ENCODE measurements around the gene MSI1. TPM values are rescaled to one million over a fixed set of nuclear protein-coding genes. Genes with fewer than 3 reads are reported as not detected.

Gene MSI1
- total RNA-seq, 2 experiments from 2014 or later = not detected

DNA sequence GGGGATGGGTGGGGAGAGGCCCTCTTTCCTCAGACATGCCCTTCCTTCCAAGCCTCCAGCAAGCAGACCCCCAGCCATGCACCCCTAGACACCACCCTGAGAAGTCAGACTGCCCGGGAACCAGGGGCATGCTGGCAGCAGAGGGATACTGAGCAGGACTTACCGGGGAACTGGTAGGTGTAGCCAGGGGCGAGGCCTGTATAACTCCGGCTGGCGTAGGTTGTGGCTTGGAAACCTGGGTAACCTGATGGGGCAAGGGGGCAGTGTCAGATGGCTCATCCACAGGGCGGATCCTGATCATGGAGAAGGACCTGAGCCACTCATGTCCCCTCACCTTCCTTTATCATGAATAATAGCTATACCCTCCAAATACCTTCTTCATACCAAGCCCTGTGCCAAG is 15.8 kb downstream of the MSI1 start:
- POLR2A ChIA-PET = no interaction called here
- intact Hi-C loops (cut with micrococcal nuclease; ENCODE audit: unreplicated experiment) = no loop called here
- no peak for DNase-seq (ENCODE audit: low spot score)
- Histone ChIP-seq H3K4me2 (ENCODE audit: low read length) (no peak overlapping the region), H3K36me3 (ENCODE audit: insufficient read depth, low read length) (no peaks in the 10 kb centered on the region), H3K9me2 (ENCODE audit: insufficient read depth, low read length) (no peaks in the 10 kb centered on the region), H2AFZ (ENCODE audit: low read length) (no peak overlapping the region), H3K4me1 (ENCODE audit: insufficient read depth, low read length, poor library complexity, severe bottlenecking) (no peaks in the 10 kb centered on the region), H3K4me3 (ENCODE audit: low read depth, low read length, poor library complexity, severe bottlenecking) (no peak overlapping the region), H3K9me3 (ENCODE audit: low read length) (no peaks in the 10 kb centered on the region), H4K20me1 (ENCODE audit: insufficient read depth, low read length) (no peaks in the 10 kb centered on the region), H3K79me2 (ENCODE audit: insufficient read depth, low read depth, low read length) (no peaks in the 10 kb centered on the region), H3K27ac (ENCODE audit: low read depth, low read length, poor library complexity, severe bottlenecking) (no peak overlapping the region)
- BruUV-seq (replicated peaks) = no TSS peak
- CTCF ChIA-PET (ENCODE audit: unreplicated experiment) = no interaction called here
- no peak for TF ChIP-seq EZH2phosphoT487 (IDR thresholded peaks at IDR 0.05; ENCODE audit: borderline replicate concordance, low read depth, low read length)
- TF ChIP-seq, protein P1, sequence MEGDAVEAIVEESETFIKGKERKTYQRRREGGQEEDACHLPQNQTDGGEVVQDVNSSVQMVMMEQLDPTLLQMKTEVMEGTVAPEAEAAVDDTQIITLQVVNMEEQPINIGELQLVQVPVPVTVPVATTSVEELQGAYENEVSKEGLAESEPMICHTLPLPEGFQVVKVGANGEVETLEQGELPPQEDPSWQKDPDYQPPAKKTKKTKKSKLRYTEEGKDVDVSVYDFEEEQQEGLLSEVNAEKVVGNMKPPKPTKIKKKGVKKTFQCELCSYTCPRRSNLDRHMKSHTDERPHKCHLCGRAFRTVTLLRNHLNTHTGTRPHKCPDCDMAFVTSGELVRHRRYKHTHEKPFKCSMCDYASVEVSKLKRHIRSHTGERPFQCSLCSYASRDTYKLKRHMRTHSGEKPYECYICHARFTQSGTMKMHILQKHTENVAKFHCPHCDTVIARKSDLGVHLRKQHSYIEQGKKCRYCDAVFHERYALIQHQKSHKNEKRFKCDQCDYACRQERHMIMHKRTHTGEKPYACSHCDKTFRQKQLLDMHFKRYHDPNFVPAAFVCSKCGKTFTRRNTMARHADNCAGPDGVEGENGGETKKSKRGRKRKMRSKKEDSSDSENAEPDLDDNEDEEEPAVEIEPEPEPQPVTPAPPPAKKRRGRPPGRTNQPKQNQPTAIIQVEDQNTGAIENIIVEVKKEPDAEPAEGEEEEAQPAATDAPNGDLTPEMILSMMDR (conservative IDR thresholded peaks at IDR 0.05; ENCODE audit: low read length) = no peak

DNA sequence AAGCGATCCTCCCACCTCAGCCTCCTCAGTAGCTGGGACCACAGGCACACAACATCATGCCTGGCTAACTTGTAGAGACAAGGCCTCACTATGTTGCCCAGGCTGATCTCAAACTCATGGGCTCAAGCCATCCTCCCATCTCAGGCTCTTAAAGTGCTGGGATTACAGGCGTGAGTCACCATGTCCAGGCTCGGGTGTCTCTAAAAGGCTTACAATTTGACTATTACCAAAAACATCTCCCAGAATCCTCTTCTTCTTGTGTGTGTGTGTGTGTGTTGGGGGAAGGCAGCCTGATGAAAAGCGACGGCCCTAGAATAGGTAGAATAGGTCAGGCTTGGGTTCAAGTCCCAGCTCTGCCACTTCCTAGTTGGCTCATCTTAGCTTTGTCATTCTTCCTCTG is 16.8 kb downstream of the MSI1 start:
- DNase-seq (ENCODE audit: low spot score) = no peak
- Histone ChIP-seq H3K79me2 (ENCODE audit: insufficient read depth, low read depth, low read length) (no peaks in the 10 kb centered on the region), H4K20me1 (ENCODE audit: insufficient read depth, low read length) (no peaks in the 10 kb centered on the region), H3K4me1 (ENCODE audit: insufficient read depth, low read length, poor library complexity, severe bottlenecking) (no peaks in the 10 kb centered on the region), H3K9me2 (ENCODE audit: insufficient read depth, low read length) (no peaks in the 10 kb centered on the region), H2AFZ (ENCODE audit: low read length) (no peak overlapping the region), H3K9me3 (ENCODE audit: low read length) (no peaks in the 10 kb centered on the region), H3K4me3 (ENCODE audit: low read depth, low read length, poor library complexity, severe bottlenecking) (no peak overlapping the region), H3K36me3 (ENCODE audit: insufficient read depth, low read length) (no peaks in the 10 kb centered on the region), H3K4me2 (ENCODE audit: low read length) (no peak overlapping the region), H3K27ac (ENCODE audit: low read depth, low read length, poor library complexity, severe bottlenecking) (no peak overlapping the region)
- TF ChIP-seq, protein P1 (conservative IDR thresholded peaks at IDR 0.05; ENCODE audit: low read length) = no peak
- TF ChIP-seq EZH2phosphoT487 (IDR thresholded peaks at IDR 0.05; ENCODE audit: borderline replicate concordance, low read depth, low read length) = no peak
- ChIA-PET POLR2A (interaction anchor here (0.7 kb wide), 1 partner anchor 181 kb away, joined by 4 read pairs; no protein-coding TSS in a partner anchor), CTCF (ENCODE audit: unreplicated experiment) (no interaction called here)
- no TSS peak for BruUV-seq (replicated peaks)
- intact Hi-C loops (cut with micrococcal nuclease; ENCODE audit: unreplicated experiment) = no loop called here

DNA sequence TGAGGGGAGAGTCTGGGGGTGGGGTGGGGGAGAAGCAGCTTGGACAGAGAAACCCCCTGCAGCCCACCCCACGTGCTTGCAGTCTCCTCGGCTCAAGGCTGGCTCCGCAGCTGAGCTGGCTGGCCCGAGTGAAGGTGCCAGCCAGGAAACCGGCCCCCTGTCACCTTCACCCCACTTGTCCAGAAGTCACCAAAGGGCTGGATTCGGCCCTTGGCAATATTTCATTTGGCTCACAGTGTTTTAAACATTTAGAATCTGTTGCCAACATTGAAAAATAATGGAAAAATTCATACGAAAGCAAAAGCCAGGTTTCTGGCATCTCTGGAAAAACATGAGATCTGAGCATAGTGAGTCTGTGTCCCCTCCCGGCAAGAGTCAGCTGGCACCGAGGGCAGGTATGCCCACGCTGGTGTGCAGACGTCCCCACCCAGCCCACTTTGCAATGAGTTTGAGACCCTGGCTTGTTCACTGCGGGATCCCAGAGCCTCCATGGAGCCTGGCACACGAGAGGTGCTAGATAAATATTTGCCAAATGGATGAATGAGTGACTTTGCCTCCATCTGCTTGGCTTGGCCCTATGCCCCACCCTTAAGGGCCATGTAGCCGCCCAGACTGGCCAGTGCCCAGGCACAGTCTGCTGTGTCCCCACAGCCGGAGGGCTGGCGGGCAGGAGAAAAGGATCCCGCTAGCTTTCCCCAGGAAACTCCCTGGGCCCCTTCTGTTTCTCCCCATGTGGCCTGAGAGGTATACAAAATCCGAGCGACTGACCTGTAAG is 18.2 kb downstream of the MSI1 start:
- no peaks in the 10 kb centered on the region for H3K36me3 ChIP-seq (ENCODE audit: insufficient read depth, low read length)
- no peaks in the 10 kb centered on the region for H3K4me1 ChIP-seq (ENCODE audit: insufficient read depth, low read length, poor library complexity, severe bottlenecking)
- no peaks in the 10 kb centered on the region for H3K9me3 ChIP-seq (ENCODE audit: low read length)
- BruUV-seq (replicated peaks) = no TSS peak
- H3K9me2 ChIP-seq (ENCODE audit: insufficient read depth, low read length) = no peaks in the 10 kb centered on the region
- H3K79me2 ChIP-seq (ENCODE audit: insufficient read depth, low read depth, low read length) = no peaks in the 10 kb centered on the region
- no peaks in the 10 kb centered on the region for H4K20me1 ChIP-seq (ENCODE audit: insufficient read depth, low read length)
- ChIA-PET POLR2A (interaction anchor here (0.6 to 0.7 kb wide), 2 partner anchors 34 to 43 kb away, joined by 4 to 5 read pairs; no protein-coding TSS in a partner anchor), CTCF (ENCODE audit: unreplicated experiment) (no interaction called here)
- DNase-seq (ENCODE audit: low spot score) = no peak
- H2AFZ ChIP-seq (ENCODE audit: low read length) = no peak overlapping the region
- H3K4me3 ChIP-seq (ENCODE audit: low read depth, low read length, poor library complexity, severe bottlenecking) = no peak overlapping the region
- TF ChIP-seq, protein P1 (conservative IDR thresholded peaks at IDR 0.05; ENCODE audit: low read length) = no peak
- TF ChIP-seq EZH2phosphoT487 (IDR thresholded peaks at IDR 0.05; ENCODE audit: borderline replicate concordance, low read depth, low read length) = no peak
- H3K27ac ChIP-seq (ENCODE audit: low read depth, low read length, poor library complexity, severe bottlenecking) = no peak overlapping the region
- intact Hi-C loops (cut with micrococcal nuclease; ENCODE audit: unreplicated experiment) = no loop called here
- no peak overlapping the region for H3K4me2 ChIP-seq (ENCODE audit: low read length)

Measured in OCI-LY7 (cell line).